CD14-positive monocyte (primary cell): Measurements from ENCODE around the gene OXCT1. TPM values are rescaled to one million over a fixed set of nuclear protein-coding genes. Genes with fewer than 3 reads are reported as not detected.

ENCODE experiments used
- DNase-seq, 3 donors: peaks; one replicate each; pipeline ENCODE4 v3.0.0-alpha.2; 2011 to 2022
- H2AFZ ChIP-seq: 2 replicates; pipeline ENCODE4 v1.6.0; 2012; ENCODE audit warnings: mild to moderate bottlenecking, low read depth, low read length, inconsistent platforms; ENCODE audit not compliant: insufficient read depth, poor library complexity, severe bottlenecking
- H3K27ac ChIP-seq, 2 donors: 1 replicate in 1 of 2; 2 replicates in 1 of 2; pipeline ENCODE4 v1.5.1; 2012 to 2013; ENCODE audit warnings: low read length in 2 of 2, control low read depth in 1 of 2, inconsistent platforms in 1 of 2, low read depth in 1 of 2, mild to moderate bottlenecking in 1 of 2
- H3K27me3 ChIP-seq, 2 donors: one replicate each; pipeline versions ENCODE4 v1.6.0 to v1.6.1; 2011 to 2013; ENCODE audit warnings: low read length in 2 of 2; ENCODE audit not compliant: control insufficient read depth in 2 of 2, insufficient read depth in 2 of 2
- H3K36me3 ChIP-seq, 2 donors: replicated peaks in 1 of 2; 1 replicate in 1 of 2; 2 replicates in 1 of 2; pipeline versions ENCODE4 v1.5.1 to v1.6.1; 2012 to 2013; ENCODE audit warnings: low read length in 2 of 2, control low read depth in 1 of 2, inconsistent platforms in 1 of 2, mild to moderate bottlenecking in 1 of 2; ENCODE audit not compliant: insufficient read depth in 2 of 2, control insufficient read depth in 1 of 2
- H3K4me1 ChIP-seq, 2 donors: 1 replicate in 1 of 2; 2 replicates in 1 of 2; pipeline versions ENCODE4 v1.5.1 to v1.6.1; 2012 to 2013; ENCODE audit warnings: low read length in 2 of 2, control low read depth in 1 of 2, inconsistent platforms in 1 of 2, mild to moderate bottlenecking in 1 of 2, moderate library complexity in 1 of 2; ENCODE audit not compliant: insufficient read depth in 2 of 2, control insufficient read depth in 1 of 2
- H3K4me2 ChIP-seq: replicated peaks from 2 replicates; pipeline ENCODE3; 2012; ENCODE audit warnings: low read length, moderate library complexity, mild to moderate bottlenecking; ENCODE audit not compliant: poor library complexity, severe bottlenecking; ENCODE audit errors: extremely low read depth
- H3K4me3 ChIP-seq, 3 experiments: fragments of 200-600 bp in 1 of 3; sonication (generic) in 1 of 3; replicated peaks in 1 of 3; 1 replicate in 2 of 3; 2 replicates in 1 of 3; pipeline ENCODE4 v1.5.1; 2011 to 2013; ENCODE audit warnings: low read length in 3 of 3, mild to moderate bottlenecking in 3 of 3, control low read depth in 2 of 3, low read depth in 2 of 3, inconsistent platforms in 1 of 3, moderate library complexity in 1 of 3
- H3K79me2 ChIP-seq: 2 replicates; pipeline ENCODE4 v1.6.0; 2012; ENCODE audit warnings: mild to moderate bottlenecking, control low read depth, inconsistent platforms, low read length, moderate library complexity; ENCODE audit not compliant: insufficient read depth
- H3K9ac ChIP-seq: 2 replicates; pipeline ENCODE4 v1.6.0; 2017; ENCODE audit warnings: low read length, mild to moderate bottlenecking; ENCODE audit not compliant: insufficient read depth, poor library complexity, severe bottlenecking
- H3K9me3 ChIP-seq, 2 donors: replicated peaks in 1 of 2; 1 replicate in 1 of 2; 2 replicates in 1 of 2; pipeline versions ENCODE4 v1.5.1 to v1.6.1; 2012 to 2013; ENCODE audit warnings: low read length in 2 of 2, control low read depth in 1 of 2; ENCODE audit not compliant: control insufficient read depth in 1 of 2, insufficient read depth in 1 of 2
- H4K20me1 ChIP-seq: 2 replicates; pipeline ENCODE4 v1.6.0; 2012; ENCODE audit warnings: mild to moderate bottlenecking, low read length, control low read depth, moderate library complexity; ENCODE audit not compliant: insufficient read depth
- H3K27ac Mint-ChIP-seq, 7 donors: one replicate each; pipeline ENCODE4 v1.8.0; 2020; ENCODE audit warnings: mild to moderate bottlenecking in 7 of 7, mixed read lengths in 7 of 7, moderate library complexity in 6 of 7, inconsistent platforms in 2 of 7
- H3K27me3 Mint-ChIP-seq, 3 donors: one replicate each; pipeline ENCODE4 v1.8.0; 2021 to 2022; ENCODE audit warnings: low read depth in 3 of 3, mild to moderate bottlenecking in 3 of 3, mixed read lengths in 3 of 3, moderate library complexity in 3 of 3, inconsistent platforms in 1 of 3
- H3K36me3 Mint-ChIP-seq, 2 donors: one replicate each; pipeline ENCODE4 v1.8.0; 2020; ENCODE audit warnings: mixed read lengths in 2 of 2, inconsistent platforms in 1 of 2, mild to moderate bottlenecking in 1 of 2
- H3K4me1 Mint-ChIP-seq: one replicate; pipeline ENCODE4 v1.8.0; 2020; ENCODE audit warnings: mild to moderate bottlenecking, mixed read lengths
- H3K4me3 Mint-ChIP-seq, 2 donors: one replicate each; pipeline ENCODE4 v1.8.0; 2020; ENCODE audit warnings: mild to moderate bottlenecking in 2 of 2, mixed read lengths in 2 of 2, moderate library complexity in 1 of 2
- H3K9me3 Mint-ChIP-seq, 7 donors: one replicate each; pipeline ENCODE4 v1.8.0; 2020 to 2022; ENCODE audit warnings: mixed read lengths in 7 of 7, mild to moderate bottlenecking in 6 of 7, moderate library complexity in 6 of 7, inconsistent platforms in 2 of 7
- CTCF ChIP-seq: fragments of 200-600 bp; IDR thresholded peaks from one replicate; pipeline ENCODE4 v1.8.0; 2022; ENCODE audit warnings: antibody characterized with exemption, mild to moderate bottlenecking
- WGBS: methylation state at CpG from one replicate; pipeline ENCODE4 v1.1.5; 2013; ENCODE audit warnings: missing lambda C conversion rate; ENCODE audit not compliant: insufficient coverage; 5-methylcytosine and 5-hydroxymethylcytosine counted together
- intact Hi-C, 2 donors: fragments of 100-400 bp; cut with micrococcal nuclease; formaldehyde crosslinking; loops; one replicate each; pipeline versions ENCODE4 v1.15.0 to v1.15.1; 2023
- polyA plus RNA-seq, 3 donors: library from polyadenylated mRNA; depleted of rRNA in 1 of 3; unstranded in 2 of 3; stranded (reverse) in 1 of 3; fragments of 300-500 nt in 2 of 3; fragments of >200 nt in 1 of 3; fragmentation: Illumina TruSeq in 2 of 3; gene quantifications; 1 replicate in 2 of 3; 2 replicates in 1 of 3; pipeline ENCODE4 v1.2.3, GENCODE V29; 2012 to 2021

Gene OXCT1
- polyA plus RNA-seq, 3 donors, result 1.3 to 3.4 (median 1.9) TPM

GRCh38 chr5:41785061-41785460, 85.2 kb downstream of the OXCT1 start:
- H3K9ac ChIP-seq, result no peak overlapping the region
- Mint-ChIP-seq H3K36me3 (peaks cover 16 to 20% of the 10 kb centered on the region in 2 donors), H3K27me3 (no peaks in the 10 kb centered on the region), H3K9me3 (no peaks in the 10 kb centered on the region), H3K4me3 (no peak overlapping the region), H3K4me1 (no peaks in the 10 kb centered on the region), H3K27ac (no peak overlapping the region)
- no peak for TF ChIP-seq CTCF
- H3K4me1 ChIP-seq, result no peaks in the 10 kb centered on the region
- no peaks in the 10 kb centered on the region for H3K79me2 ChIP-seq
- intact Hi-C loops, result no loop called here
- H2AFZ ChIP-seq, result no peak overlapping the region
- no peak for DNase-seq
- H3K27ac ChIP-seq, result no peak overlapping the region
- no peaks in the 10 kb centered on the region for H3K27me3 ChIP-seq
- H3K4me2 ChIP-seq, result no peak overlapping the region
- H3K9me3 ChIP-seq, result no peaks in the 10 kb centered on the region
- no peaks in the 10 kb centered on the region for H4K20me1 ChIP-seq
- H3K36me3 ChIP-seq, result no peaks in the 10 kb centered on the region
- H3K4me3 ChIP-seq, result no peak overlapping the region

GRCh38 chr5:41778410-41778809, 91.8 kb downstream of the OXCT1 start:
- WGBS, result no CpG with 5 or more reads among the region's 3 CpGs
- intact Hi-C loops, result no loop called here
- no peak overlapping the region for H3K27ac Mint-ChIP-seq

More at GRCh38 chr5:41778410-41778809, 91.8 kb downstream of the OXCT1 start:
- Histone ChIP-seq H3K4me3 (no peak overlapping the region), H3K9me3 (no peaks in the 10 kb centered on the region), H3K4me1 (no peaks in the 10 kb centered on the region), H3K79me2 (no peaks in the 10 kb centered on the region), H3K4me2 (no peak overlapping the region), H4K20me1 (no peaks in the 10 kb centered on the region), H2AFZ (no peak overlapping the region), H3K9ac (no peak overlapping the region), H3K36me3 (no peaks in the 10 kb centered on the region), H3K27ac (no peak overlapping the region), H3K27me3 (no peaks in the 10 kb centered on the region)
- no peak for TF ChIP-seq CTCF
- no peak overlapping the region for H3K4me3 Mint-ChIP-seq
- H3K4me1 Mint-ChIP-seq, result no peaks in the 10 kb centered on the region
- H3K27me3 Mint-ChIP-seq, result no peaks in the 10 kb centered on the region
- no peaks in the 10 kb centered on the region for H3K9me3 Mint-ChIP-seq
- no peak for DNase-seq
- H3K36me3 Mint-ChIP-seq, result peaks cover 5 to 8% of the 10 kb centered on the region in 2 donors
